ENCODE results near the gene MORC4.
A peak's percentile ranks its signal among the peaks of the same experiment; 100 is the strongest.

The MORC4 gene

GRCh38 chrX:106952538-106952937 is 47.5 kb downstream of the MORC4 start:
- no peak for DNase-seq

- DNase-seq = no peak
Measured at GRCh38 chrX:106952089-106952488, 47.9 kb downstream of the MORC4 start.

- DNase-seq = no peak
Measured at GRCh38 chrX:106951230-106951629, 48.8 kb downstream of the MORC4 start.

- no peak for DNase-seq
Measured at GRCh38 chrX:106950381-106950780, 49.6 kb downstream of the MORC4 start.

GRCh38 chrX:106949366-106949765 is 50.6 kb downstream of the MORC4 start:
- no peak for DNase-seq

- DNase-seq = no peak
Measured at GRCh38 chrX:106948641-106949040, 51.4 kb downstream of the MORC4 start.

- DNase-seq = no peak
Measured at GRCh38 chrX:106946464-106946863, 53.5 kb downstream of the MORC4 start.

- DNase-seq = no peak
Measured at GRCh38 chrX:106940068-106940467, 59.9 kb downstream of the MORC4 start.

- no peak for DNase-seq
Measured at GRCh38 chrX:106939566-106939965, 60.4 kb downstream of the MORC4 start.

- no peak for DNase-seq
Measured at GRCh38 chrX:106936246-106936645, 63.8 kb downstream of the MORC4 start.

- no peak for DNase-seq
Measured at GRCh38 chrX:106935175-106935574, 64.8 kb downstream of the MORC4 start.

- DNase-seq = no peak
Measured at GRCh38 chrX:106933538-106933961, 66.5 kb downstream of the MORC4 start.

GRCh38 chrX:106932960-106933537 is 67.0 kb downstream of the MORC4 start:
- DNase-seq = no peak

- no peak for DNase-seq
Measured at GRCh38 chrX:106932492-106932923, 67.5 kb downstream of the MORC4 start.

GRCh38 chrX:106931831-106932491 is 68.1 kb downstream of the MORC4 start:
- no peak for DNase-seq

- DNase-seq = no peak
Measured at GRCh38 chrX:106928227-106928626, 71.8 kb downstream of the MORC4 start.

GRCh38 chrX:106927700-106928099 is 72.3 kb downstream of the MORC4 start:
- DNase-seq = no peak

GRCh38 chrX:106927023-106927422 is 73.0 kb downstream of the MORC4 start:
- DNase-seq = no peak

GRCh38 chrX:106921637-106922036 is 78.4 kb downstream of the MORC4 start:
- no peak for DNase-seq

- DNase-seq = no peak
Measured at GRCh38 chrX:106919932-106920452, 80.0 kb downstream of the MORC4 start, which contains the start of gene CLDN2. Gene CLDN2 (plus strand): TSS chrX:106920402. CDS start chrX:106928229, 7,827 bp downstream.

GRCh38 chrX:106917830-106918500 is 82.0 kb downstream of the MORC4 start:
- DNase-seq = peak in 1 of 2 donors; percentile 33

- DNase-seq = no peak
Measured at GRCh38 chrX:106912864-106913263, 87.1 kb downstream of the MORC4 start.

- DNase-seq = no peak
Measured at GRCh38 chrX:106906361-106906760, 93.7 kb downstream of the MORC4 start.
